ENCODE results near the gene VSIR.

Gene VSIR

DNA sequence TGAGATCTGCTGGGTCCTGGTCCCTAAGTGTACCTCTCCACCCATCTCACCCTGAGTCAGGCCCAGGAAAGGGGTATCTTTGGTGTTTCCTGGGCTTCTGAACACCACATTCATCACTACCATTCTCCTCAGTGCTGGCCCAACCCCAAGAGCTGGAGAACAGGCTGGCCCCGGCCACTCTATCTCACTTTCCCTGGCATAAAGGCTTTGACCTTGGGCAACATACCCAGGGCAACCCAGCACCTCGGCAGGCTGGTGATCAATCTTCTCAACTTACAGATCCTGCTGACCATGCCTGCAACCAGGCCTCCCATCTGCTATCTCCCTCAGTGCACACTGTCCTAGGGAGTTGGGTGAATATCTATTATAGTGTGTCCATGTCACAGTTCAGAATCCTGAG, 2.1 kb downstream of the VSIR start:
- Histone ChIP-seq H3K36me3 (ENCODE audit: low read depth) (no peaks in the 10 kb centered on the region), H3K4me1 (ENCODE audit: insufficient read depth, poor library complexity, severe bottlenecking) (peaks cover 52% of the 10 kb centered on the region), H3K9me3 (ENCODE audit: severe bottlenecking) (no peaks in the 10 kb centered on the region), H3K27ac (ENCODE audit: poor library complexity, severe bottlenecking) (peak overlapping the region; percentile 27), H3K4me3 (ENCODE audit: severe bottlenecking) (no peak overlapping the region), H3K27me3 (ENCODE audit: insufficient read depth, poor library complexity, severe bottlenecking) (no peaks in the 10 kb centered on the region)
- TF ChIP-seq, protein P1, sequence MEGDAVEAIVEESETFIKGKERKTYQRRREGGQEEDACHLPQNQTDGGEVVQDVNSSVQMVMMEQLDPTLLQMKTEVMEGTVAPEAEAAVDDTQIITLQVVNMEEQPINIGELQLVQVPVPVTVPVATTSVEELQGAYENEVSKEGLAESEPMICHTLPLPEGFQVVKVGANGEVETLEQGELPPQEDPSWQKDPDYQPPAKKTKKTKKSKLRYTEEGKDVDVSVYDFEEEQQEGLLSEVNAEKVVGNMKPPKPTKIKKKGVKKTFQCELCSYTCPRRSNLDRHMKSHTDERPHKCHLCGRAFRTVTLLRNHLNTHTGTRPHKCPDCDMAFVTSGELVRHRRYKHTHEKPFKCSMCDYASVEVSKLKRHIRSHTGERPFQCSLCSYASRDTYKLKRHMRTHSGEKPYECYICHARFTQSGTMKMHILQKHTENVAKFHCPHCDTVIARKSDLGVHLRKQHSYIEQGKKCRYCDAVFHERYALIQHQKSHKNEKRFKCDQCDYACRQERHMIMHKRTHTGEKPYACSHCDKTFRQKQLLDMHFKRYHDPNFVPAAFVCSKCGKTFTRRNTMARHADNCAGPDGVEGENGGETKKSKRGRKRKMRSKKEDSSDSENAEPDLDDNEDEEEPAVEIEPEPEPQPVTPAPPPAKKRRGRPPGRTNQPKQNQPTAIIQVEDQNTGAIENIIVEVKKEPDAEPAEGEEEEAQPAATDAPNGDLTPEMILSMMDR (IDR thresholded peaks at IDR 0.05; ENCODE audit: poor library complexity, severe bottlenecking), result no peak
- DNase-seq (ENCODE audit: low spot score) (no peak), ATAC-seq (ENCODE audit: low read depth) (no peak)

DNA sequence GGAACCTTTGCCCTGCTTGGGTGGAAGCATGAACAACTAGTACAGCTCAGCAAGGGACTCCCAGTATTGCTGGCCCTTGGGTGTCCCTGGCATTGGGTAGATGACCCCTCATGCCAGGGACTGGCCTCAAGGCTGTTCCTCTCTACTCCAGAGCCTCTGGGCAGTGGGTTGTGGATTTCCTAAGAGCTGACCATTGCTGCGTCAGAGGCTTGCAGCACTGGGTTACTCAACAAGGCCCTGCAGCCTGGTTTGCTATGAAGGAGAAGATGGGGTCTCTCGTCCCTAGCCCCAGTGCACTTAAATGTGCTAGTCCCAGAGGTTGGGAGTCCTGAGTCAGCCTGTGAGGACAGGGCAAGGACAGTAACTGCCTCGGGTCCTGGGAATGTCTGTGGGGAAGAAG, 2.5 kb downstream of the VSIR start:
- no peaks in the 10 kb centered on the region for H3K9me3 ChIP-seq (ENCODE audit: severe bottlenecking)
- H3K27ac ChIP-seq (ENCODE audit: poor library complexity, severe bottlenecking), result peak overlapping the region; percentile 27
- H3K27me3 ChIP-seq (ENCODE audit: insufficient read depth, poor library complexity, severe bottlenecking), result no peaks in the 10 kb centered on the region
- TF ChIP-seq, protein P1 (IDR thresholded peaks at IDR 0.05; ENCODE audit: poor library complexity, severe bottlenecking), result no peak
- DNase-seq (ENCODE audit: low spot score), result no peak
- no peak for ATAC-seq (ENCODE audit: low read depth)
- no peaks in the 10 kb centered on the region for H3K36me3 ChIP-seq (ENCODE audit: low read depth)
- peaks cover 56% of the 10 kb centered on the region for H3K4me1 ChIP-seq (ENCODE audit: insufficient read depth, poor library complexity, severe bottlenecking)
- no peak overlapping the region for H3K4me3 ChIP-seq (ENCODE audit: severe bottlenecking)

DNA sequence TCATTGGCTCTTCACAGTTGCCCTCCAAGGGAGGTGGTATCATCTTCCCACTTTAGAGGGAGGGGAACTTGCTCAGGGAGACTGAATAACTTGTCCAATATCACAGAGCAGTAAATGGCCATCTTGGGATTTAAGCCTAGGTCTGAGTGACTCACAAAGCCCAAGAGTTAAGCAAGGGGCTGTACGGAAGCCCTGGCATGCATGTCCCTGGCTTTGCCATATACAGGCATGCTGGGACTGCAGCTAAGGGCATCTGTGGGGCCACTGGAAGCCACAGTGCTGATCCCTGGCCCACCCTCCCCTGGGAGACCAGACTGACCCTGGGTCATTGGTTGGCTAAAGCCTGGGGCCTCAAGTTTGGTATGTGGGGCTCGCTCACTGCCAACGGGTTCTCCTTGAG, 3.1 kb downstream of the VSIR start:
- Histone ChIP-seq H3K27me3 (ENCODE audit: insufficient read depth, poor library complexity, severe bottlenecking) (no peaks in the 10 kb centered on the region), H3K4me1 (ENCODE audit: insufficient read depth, poor library complexity, severe bottlenecking) (peaks cover 57% of the 10 kb centered on the region), H3K27ac (ENCODE audit: poor library complexity, severe bottlenecking) (no peak overlapping the region), H3K9me3 (ENCODE audit: severe bottlenecking) (no peaks in the 10 kb centered on the region), H3K36me3 (ENCODE audit: low read depth) (no peaks in the 10 kb centered on the region), H3K4me3 (ENCODE audit: severe bottlenecking) (no peak overlapping the region)
- DNase-seq (ENCODE audit: low spot score), result no peak
- no peak for ATAC-seq (ENCODE audit: low read depth)
- TF ChIP-seq, protein P1 (IDR thresholded peaks at IDR 0.05; ENCODE audit: poor library complexity, severe bottlenecking), result no peak

DNA sequence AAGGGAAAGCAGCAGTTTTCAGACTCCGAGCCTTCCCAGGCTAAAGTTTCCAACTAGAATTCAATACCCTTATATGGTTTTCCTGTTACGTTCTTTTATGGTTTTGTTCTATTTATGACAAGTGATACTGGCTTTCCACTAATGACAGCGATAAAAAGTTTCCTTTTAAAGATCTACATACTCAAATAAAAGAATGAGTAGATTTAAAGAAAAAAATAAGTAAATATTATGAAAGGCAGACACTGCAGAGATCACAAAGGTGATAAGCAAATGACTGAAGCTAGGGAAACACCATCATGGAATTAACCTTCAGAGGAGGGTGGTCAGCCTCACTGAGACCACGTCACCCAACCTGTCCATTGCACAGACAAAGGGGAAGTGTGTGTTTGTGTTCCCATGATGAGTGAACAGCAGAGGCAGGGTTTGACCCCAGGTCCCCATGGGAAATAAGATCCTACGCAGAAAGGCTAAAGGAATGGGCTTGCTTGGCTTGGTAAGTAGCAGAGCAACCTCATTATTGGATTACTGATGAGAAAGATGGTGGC, 4.0 kb downstream of the VSIR start:
- ATAC-seq (ENCODE audit: low read depth), result no peak
- Histone ChIP-seq H3K4me3 (ENCODE audit: severe bottlenecking) (peak overlapping the region; percentile 8), H3K36me3 (ENCODE audit: low read depth) (no peaks in the 10 kb centered on the region), H3K27me3 (ENCODE audit: insufficient read depth, poor library complexity, severe bottlenecking) (no peaks in the 10 kb centered on the region), H3K4me1 (ENCODE audit: insufficient read depth, poor library complexity, severe bottlenecking) (peaks cover 53% of the 10 kb centered on the region), H3K27ac (ENCODE audit: poor library complexity, severe bottlenecking) (peak overlapping the region; percentile 87), H3K9me3 (ENCODE audit: severe bottlenecking) (no peaks in the 10 kb centered on the region)
- no peak for DNase-seq (ENCODE audit: low spot score)
- TF ChIP-seq, protein P1 (IDR thresholded peaks at IDR 0.05; ENCODE audit: poor library complexity, severe bottlenecking), result no peak

DNA sequence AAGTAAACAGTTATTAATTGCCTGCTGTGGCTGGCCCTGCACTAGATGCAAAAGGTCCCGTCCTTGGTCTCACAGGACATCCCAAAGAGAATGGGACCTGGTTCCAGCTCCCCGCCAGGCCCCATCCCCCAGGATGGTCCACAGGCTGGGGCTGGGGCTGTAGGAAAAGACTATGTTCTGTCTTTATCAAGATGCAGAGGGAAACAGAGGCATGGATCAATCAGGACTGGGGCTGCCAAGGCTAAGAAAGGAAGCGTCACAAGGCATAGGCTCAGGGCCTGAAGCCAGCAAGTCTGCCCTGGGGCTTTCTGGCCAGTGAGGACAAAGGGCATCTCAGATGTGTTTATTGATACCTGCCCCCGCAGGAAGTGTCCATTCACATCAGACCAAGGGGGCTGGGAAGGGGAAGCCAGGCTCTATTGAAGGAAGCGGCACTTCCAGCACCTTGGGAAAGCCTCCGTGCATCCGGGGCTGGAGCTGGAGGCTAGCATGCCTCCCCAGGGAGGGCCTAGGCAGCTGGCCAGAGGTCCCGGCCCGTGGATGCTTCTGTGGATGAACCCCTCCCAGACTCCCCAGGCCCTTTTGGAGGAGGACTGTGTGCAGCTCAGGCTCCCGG, 5.8 kb downstream of the VSIR start:
- TF ChIP-seq, protein P1 (IDR thresholded peaks at IDR 0.05; ENCODE audit: poor library complexity, severe bottlenecking), result no peak

More for the DNA sequence above, 5.8 kb downstream of the VSIR start:
- ATAC-seq (ENCODE audit: low read depth) (no peak), DNase-seq (ENCODE audit: low spot score) (no peak)
- H3K9me3 ChIP-seq (ENCODE audit: severe bottlenecking), result no peaks in the 10 kb centered on the region
- no peak overlapping the region for H3K4me3 ChIP-seq (ENCODE audit: severe bottlenecking)
- no peaks in the 10 kb centered on the region for H3K36me3 ChIP-seq (ENCODE audit: low read depth)
- H3K27me3 ChIP-seq (ENCODE audit: insufficient read depth, poor library complexity, severe bottlenecking), result no peaks in the 10 kb centered on the region
- H3K27ac ChIP-seq (ENCODE audit: poor library complexity, severe bottlenecking), result peak overlapping the region; percentile 87
- H3K4me1 ChIP-seq (ENCODE audit: insufficient read depth, poor library complexity, severe bottlenecking), result peaks cover 42% of the 10 kb centered on the region
